ENCODE results near the gene HIPK2.
"Not testable (repeated sequence)": the region's sequence is repeated elsewhere in the genome, so short reads cannot be mapped to it uniquely, and the experiment has no call there.

The HIPK2 gene

GRCh38 chr7:139566736-139567646 is 210.8 kb downstream of the HIPK2 start:
- no peak overlapping the region for H3K27ac ChIP-seq

GRCh38 chr7:139566075-139566474 is 211.7 kb downstream of the HIPK2 start:
- H3K27ac ChIP-seq = no peak overlapping the region
- no peak overlapping the region for H3K4me3 ChIP-seq

More at GRCh38 chr7:139566736-139567646, 210.8 kb downstream of the HIPK2 start:
- H3K4me3 ChIP-seq = no peak overlapping the region

GRCh38 chr7:139563856-139564255 is 213.9 kb downstream of the HIPK2 start:
- H3K27ac ChIP-seq = no peak overlapping the region
- H3K4me3 ChIP-seq = no peak overlapping the region

- no peak overlapping the region for H3K27ac ChIP-seq
- H3K4me3 ChIP-seq = no peak overlapping the region
Measured at GRCh38 chr7:139562961-139563565, 214.7 kb downstream of the HIPK2 start.

DNA sequence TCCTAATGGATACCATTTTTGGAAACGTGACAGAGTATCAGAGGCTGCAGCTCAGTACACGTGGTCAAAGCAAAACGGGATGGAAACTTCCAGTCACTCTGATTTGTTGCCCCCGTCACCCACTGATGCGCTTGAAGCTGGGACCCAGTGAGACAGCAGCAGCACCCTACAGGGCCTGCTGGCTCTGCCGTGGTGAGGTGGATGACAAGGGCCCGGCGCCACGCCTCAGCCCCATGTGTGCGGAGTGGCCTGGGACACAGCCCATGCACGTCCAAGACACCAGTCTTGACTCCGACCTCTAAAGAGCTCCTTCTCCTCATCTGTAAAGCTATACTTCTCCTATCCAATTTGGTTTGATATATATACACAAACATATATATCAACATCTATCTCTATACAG is 215.3 kb downstream of the HIPK2 start:
- H3K4me3 ChIP-seq = no peak overlapping the region
- no peak overlapping the region for H3K27ac ChIP-seq

- no peak overlapping the region for H3K4me3 ChIP-seq
- H3K27ac ChIP-seq = no peak overlapping the region
Measured at GRCh38 chr7:139560678-139561077, 217.1 kb downstream of the HIPK2 start.

DNA sequence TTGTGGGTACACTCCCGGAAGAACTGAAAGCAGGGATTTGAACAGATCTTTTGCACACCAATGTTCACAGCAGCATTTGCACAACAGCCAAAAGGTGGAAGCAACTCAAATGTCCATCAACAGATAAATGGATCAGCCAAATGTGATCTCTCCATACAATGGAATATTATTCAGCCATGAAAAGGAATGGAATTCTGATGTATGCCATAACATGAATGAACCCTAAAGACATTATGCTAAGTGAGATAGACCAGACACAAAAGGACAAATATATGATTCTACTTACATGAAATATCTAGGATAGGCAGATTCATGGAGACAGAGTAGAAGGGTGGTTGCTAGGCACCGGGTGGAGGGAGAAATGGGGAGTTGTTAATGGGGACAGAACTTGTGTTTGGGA is 217.6 kb downstream of the HIPK2 start:
- H3K4me3 ChIP-seq = no peak overlapping the region
- no peak overlapping the region for H3K27ac ChIP-seq

DNA sequence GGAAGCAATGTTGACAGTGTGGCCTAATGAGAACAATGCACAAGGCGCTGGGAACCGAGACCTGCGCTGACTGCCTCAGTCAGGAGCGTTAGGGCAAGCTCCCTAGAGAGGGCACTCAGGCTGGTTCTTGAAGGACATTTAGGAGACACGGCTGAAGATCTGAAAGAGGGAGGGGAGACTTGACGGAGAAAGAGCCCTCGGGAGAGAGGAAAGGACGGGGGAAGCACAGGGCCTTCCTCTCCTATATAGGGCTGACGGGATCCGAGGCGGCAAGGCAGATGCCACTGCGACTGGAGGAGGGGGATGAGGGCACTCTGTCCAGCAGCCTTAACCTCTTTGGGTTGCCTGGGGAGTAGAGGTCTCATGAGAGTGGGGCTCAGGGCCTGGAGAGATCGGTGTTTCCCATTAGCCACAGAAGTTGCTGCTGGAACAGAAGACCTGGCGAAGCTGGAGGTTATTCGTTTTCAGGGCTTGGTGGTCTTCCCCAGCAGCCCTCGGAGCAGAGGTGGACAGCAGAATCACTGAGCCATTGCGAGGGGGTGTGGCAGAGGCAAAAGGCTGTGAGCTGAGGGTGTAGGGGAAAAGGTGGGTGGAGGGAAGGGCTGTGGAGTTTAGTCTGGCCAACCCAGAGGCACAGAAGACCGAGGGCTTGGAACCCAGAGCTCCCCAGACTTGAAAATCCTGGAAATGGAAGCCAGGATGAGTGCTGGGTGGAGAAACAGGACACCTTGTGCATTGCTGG is 218.3 kb downstream of the HIPK2 start:
- Histone ChIP-seq H3K4me3 (no peak overlapping the region), H3K27ac (no peak overlapping the region)

- no peak overlapping the region for H3K27ac ChIP-seq
Measured at GRCh38 chr7:139557857-139558581, 219.8 kb downstream of the HIPK2 start.

DNA sequence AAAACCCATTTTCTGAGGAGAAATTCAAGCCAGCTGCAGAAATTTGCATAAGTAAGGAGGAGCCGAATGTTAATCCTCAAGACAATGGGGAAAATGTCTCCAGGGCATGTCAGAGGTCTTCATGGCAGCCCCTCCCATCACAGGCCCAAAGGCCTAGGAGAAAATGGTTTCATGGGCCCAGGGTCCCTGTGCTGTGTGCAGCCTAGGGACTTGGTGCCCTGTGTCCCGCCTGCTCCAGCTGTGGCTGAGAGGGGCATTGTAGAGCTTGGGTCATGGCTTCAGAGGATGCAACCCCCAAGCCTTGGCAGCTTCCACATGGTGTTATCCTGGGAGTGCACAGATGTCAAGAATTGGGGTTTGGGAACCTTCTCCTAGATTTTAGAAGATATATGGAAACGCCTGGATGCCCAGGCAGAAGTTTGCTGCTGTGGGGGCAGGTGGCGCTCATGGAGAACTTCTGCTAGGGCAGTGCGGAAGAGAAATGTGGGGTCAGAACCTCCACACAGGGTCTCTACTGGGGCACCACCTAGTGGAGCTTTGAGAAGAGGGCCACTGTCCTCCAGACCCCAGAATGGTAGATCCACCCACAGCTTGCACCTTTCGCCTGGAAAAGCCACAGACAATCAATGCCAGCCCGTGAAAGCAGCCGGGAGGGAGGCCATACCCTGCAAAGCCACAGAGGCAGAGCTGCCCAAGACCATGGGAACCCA is 223.7 kb downstream of the HIPK2 start:
- H3K4me3 ChIP-seq, H3K27ac ChIP-seq: not testable (repeated sequence)

More at GRCh38 chr7:139557857-139558581, 219.8 kb downstream of the HIPK2 start:
- H3K4me3 ChIP-seq = no peak overlapping the region

DNA sequence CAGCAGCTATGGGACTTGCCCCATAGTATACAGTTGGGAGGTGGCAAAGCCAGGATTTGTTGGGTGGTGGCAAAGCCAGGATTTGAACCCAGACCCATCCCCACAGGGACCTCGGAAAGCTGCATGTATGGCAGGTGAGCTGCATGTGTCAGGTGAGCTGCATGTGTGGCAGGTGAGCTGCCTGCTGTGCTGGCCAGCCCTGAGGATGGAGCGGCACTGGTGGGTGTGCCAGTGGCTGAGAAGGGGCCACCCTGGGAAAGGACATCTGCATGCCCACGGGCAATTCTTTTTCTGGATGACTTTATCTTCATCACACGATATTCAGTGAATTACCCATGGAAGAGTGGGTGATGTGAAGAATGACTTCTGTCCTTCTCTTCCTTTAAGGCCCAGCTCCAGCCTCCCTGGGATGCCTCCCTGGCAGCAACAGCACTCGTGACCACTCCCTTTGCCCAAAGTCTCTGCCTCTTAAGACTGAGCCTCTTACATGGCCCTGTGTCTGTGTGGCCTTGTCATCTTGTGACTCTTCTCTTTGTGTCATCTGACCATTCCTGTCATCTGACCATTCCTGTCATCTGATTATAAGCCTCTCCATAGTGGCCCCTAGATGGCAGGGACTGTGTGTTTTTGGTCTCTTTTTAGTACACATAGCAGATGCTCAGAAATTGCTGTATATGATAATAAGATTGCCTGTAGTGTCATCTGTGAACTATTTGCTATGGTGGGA is 229.3 kb downstream of the HIPK2 start:
- no peak overlapping the region for H3K27ac ChIP-seq
- no peak overlapping the region for H3K4me3 ChIP-seq

DNA sequence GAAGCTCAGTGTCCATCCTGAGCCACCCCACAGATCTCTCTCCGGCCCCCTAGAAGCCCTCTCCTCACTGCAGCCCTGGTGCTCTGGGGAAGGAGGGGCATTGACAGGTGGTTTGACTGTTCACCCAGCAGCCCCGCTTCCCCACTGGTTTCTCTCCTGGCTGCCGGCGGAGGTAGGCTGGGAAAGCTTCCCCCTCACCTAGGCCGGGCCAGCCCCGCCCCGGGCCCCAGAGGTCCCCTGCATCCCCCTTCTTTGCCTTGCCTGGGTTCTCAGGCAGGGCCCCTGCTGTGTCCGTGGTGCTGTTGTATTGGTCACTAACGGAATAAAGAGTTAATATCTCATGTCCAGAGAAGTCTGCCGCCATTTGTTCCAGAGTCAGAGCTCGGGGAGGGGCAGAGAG is 233.2 kb downstream of the HIPK2 start:
- Histone ChIP-seq H3K27ac (no peak overlapping the region), H3K4me3 (no peak overlapping the region)

GRCh38 chr7:139543801-139544603 is 233.8 kb downstream of the HIPK2 start:
- H3K4me3 ChIP-seq = no peak overlapping the region

GRCh38 chr7:139542308-139543151 is 235.3 kb downstream of the HIPK2 start:
- H3K4me3 ChIP-seq = no peak overlapping the region
- H3K27ac ChIP-seq = no peak overlapping the region

More at GRCh38 chr7:139543801-139544603, 233.8 kb downstream of the HIPK2 start:
- H3K27ac ChIP-seq = no peak overlapping the region

- no peak overlapping the region for H3K27ac ChIP-seq
- no peak overlapping the region for H3K4me3 ChIP-seq
Measured at GRCh38 chr7:139541600-139542307, 236.0 kb downstream of the HIPK2 start.

DNA sequence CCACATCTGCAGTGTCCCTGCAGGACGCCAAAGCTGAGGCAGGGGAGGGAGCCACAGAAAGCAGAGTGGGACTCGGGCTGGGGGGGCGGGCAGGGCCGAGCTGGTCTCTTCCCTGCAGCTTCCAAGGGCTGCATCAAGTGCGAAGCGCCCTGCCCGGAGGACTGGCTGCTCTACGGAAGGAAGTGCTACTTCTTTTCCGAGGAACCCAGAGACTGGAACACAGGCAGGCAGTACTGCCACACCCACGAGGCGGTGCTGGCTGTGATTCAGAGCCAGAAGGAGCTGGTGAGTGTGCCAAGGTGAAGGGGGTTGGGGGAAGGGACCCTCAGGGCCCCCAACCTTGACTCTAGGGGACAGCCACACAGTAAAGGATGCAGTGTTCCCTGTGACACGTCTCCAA is 237.6 kb downstream of the HIPK2 start:
- H3K4me3 ChIP-seq = no peak overlapping the region
- H3K27ac ChIP-seq = no peak overlapping the region
